ENCODE results near the gene PRR5L.

The PRR5L gene

DNA sequence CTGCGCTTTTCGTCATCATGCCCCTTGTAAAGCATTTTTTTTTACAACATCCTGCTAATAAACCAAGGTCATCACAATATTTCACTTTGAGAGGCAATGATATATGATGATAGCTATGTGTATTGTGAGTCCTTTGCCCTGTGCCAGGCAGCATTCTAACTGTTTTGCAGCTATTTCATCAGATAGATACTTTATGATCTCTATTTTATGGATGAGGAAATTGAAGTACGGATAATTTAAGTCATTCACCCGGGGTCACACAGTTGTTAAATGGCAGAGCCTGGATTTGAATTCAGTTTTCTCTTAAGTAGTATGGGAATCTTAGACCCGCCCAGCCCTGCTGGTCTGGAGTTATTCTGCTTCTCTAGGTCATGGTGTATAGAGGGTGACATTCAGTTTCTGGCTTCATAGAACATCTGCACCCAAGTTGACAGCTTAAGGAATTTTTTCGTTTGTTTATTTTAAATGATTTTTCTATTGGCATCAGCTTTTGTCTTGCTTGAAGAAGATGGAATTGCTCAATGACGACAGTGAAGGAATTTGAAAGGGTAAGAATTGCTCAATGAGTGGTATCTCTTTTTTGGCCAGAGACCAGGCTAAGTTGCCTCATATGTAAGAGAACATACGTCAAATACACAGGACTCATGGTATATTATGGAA lies 926 bp downstream of the PRR5L start:
- DNase-seq, result no peak
- H3K36me3 Mint-ChIP-seq (ENCODE audit: low read depth), result no peaks in the 10 kb centered on the region
- TF ChIP-seq, protein P1, sequence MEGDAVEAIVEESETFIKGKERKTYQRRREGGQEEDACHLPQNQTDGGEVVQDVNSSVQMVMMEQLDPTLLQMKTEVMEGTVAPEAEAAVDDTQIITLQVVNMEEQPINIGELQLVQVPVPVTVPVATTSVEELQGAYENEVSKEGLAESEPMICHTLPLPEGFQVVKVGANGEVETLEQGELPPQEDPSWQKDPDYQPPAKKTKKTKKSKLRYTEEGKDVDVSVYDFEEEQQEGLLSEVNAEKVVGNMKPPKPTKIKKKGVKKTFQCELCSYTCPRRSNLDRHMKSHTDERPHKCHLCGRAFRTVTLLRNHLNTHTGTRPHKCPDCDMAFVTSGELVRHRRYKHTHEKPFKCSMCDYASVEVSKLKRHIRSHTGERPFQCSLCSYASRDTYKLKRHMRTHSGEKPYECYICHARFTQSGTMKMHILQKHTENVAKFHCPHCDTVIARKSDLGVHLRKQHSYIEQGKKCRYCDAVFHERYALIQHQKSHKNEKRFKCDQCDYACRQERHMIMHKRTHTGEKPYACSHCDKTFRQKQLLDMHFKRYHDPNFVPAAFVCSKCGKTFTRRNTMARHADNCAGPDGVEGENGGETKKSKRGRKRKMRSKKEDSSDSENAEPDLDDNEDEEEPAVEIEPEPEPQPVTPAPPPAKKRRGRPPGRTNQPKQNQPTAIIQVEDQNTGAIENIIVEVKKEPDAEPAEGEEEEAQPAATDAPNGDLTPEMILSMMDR (IDR thresholded peaks at IDR 0.05), result no peak

DNA sequence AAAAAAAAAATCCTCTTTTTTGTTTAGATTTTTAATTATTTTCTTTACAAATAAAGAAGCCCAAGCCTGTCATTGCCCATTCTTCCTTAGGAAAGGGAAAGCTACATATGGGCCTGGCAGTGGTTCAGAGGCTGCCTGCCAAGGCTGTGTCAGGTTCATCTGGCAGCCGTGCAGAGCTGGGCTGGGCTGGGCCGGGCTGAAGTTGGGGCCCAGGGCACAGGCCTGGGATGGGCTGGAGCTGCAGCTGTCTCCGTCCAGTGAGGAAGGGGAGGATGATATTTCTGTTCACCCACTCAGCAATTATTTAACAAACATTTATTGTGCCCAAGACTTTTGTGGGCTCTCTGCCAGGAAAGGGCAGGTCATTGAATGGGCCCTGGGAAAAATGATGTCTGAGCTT lies 4.6 kb downstream of the PRR5L start:
- TF ChIP-seq, protein P1 (IDR thresholded peaks at IDR 0.05), result no peak
- Mint-ChIP-seq H3K4me3 (no peak overlapping the region), H3K9me3 (no peaks in the 10 kb centered on the region), H3K27ac (no peak overlapping the region), H3K27me3 (ENCODE audit: low read depth, poor library complexity) (peaks cover 15% of the 10 kb centered on the region), H3K4me1 (no peaks in the 10 kb centered on the region), H3K36me3 (ENCODE audit: low read depth) (no peaks in the 10 kb centered on the region)
- no peak for DNase-seq

More for the DNA sequence above, 926 bp downstream of the PRR5L start:
- Mint-ChIP-seq H3K27ac (no peak overlapping the region), H3K9me3 (no peaks in the 10 kb centered on the region), H3K4me1 (no peaks in the 10 kb centered on the region), H3K4me3 (no peak overlapping the region), H3K27me3 (ENCODE audit: low read depth, poor library complexity) (peaks cover 8% of the 10 kb centered on the region)

DNA sequence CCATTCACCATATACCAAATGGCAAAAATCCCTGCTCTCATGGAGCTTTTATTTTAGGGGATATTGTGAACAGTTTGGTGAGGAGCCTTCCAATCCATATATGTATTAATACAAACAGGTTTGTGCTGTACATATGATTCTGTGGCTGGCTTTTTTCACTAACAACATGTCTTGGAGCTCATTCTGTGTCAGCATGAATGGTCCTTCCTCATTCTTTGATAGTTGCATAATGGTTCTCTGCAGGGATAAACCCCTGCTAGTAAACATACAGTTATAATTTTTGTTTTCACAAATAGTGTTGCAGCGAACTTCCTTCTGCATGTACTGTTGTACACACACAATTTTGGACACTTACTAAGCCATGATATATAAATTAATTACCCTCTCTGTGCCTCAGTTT lies 8.3 kb downstream of the PRR5L start:
- no peak for DNase-seq
- Mint-ChIP-seq H3K27me3 (ENCODE audit: low read depth, poor library complexity) (peaks cover 15% of the 10 kb centered on the region), H3K27ac (no peak overlapping the region), H3K4me1 (no peaks in the 10 kb centered on the region), H3K36me3 (ENCODE audit: low read depth) (no peaks in the 10 kb centered on the region), H3K9me3 (no peaks in the 10 kb centered on the region), H3K4me3 (no peak overlapping the region)
- TF ChIP-seq, protein P1 (IDR thresholded peaks at IDR 0.05), result no peak

DNA sequence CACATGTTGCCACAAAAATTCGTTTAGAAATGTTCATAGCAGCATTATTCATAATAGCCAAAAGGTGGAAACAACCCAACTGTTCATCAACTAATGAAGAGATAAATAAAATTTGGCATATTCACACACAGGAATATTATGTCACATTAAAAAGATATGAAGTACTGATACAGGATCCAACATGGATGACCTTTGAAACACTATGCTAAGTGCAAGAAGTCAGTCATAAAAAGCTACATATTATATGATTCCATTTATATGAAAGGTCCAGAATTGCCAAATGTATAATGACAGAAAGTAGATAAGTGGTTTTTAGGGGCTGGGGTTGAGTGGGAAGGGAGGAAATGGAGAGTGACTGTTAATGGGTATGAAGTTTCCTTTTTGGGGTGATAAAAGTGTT lies 9.0 kb downstream of the PRR5L start:
- Mint-ChIP-seq H3K4me1 (no peaks in the 10 kb centered on the region), H3K9me3 (no peaks in the 10 kb centered on the region), H3K27ac (no peak overlapping the region), H3K27me3 (ENCODE audit: low read depth, poor library complexity) (peaks cover 14% of the 10 kb centered on the region), H3K4me3 (no peak overlapping the region), H3K36me3 (ENCODE audit: low read depth) (no peaks in the 10 kb centered on the region)
- no peak for DNase-seq
- TF ChIP-seq, protein P1 (IDR thresholded peaks at IDR 0.05), result no peak

DNA sequence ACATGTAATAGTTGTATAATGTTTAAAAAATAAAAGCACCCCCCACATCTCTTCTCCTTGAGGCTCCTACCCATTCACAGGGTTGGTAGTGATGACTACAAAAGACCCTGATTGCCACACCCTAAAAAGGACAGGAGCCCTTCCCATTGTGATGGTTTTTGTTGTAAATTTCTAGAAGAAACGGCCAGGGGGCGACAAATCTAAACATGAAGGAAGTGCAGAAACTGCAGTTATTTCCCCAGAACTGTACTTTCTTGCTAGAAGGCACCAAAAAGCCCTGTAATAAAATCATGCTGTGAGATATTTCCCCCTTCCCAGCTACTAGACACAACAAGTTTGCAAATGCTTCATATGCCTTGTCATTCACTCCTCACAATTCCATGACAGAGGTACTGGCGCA lies 10.8 kb downstream of the PRR5L start:
- peak; percentile 41 for DNase-seq
- Mint-ChIP-seq H3K36me3 (ENCODE audit: low read depth) (no peaks in the 10 kb centered on the region), H3K9me3 (no peaks in the 10 kb centered on the region), H3K4me3 (no peak overlapping the region), H3K27ac (no peak overlapping the region), H3K4me1 (no peaks in the 10 kb centered on the region), H3K27me3 (ENCODE audit: low read depth, poor library complexity) (peaks cover 12% of the 10 kb centered on the region)
- TF ChIP-seq, protein P1 (IDR thresholded peaks at IDR 0.05), result peak; percentile 54

DNA sequence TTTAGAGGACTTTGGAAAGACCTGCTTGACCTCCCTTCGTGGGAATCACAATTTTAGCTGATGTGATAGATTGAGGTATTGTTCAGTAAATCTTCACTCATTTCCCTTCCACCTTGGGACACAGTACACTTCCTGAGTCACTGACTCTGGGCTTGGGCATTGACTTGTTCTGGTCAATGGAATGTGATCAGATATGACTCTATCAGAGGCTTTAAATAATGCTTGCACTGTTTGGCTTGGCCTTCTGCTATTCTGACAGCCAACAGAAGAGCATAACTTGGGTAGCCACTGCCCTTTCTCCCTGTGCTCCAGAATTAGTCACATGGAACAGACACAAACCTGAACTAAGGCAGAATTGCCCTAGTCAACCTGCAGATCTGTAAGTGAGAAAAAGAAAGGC lies 12.5 kb downstream of the PRR5L start:
- H3K9me3 Mint-ChIP-seq, result no peaks in the 10 kb centered on the region
- H3K36me3 Mint-ChIP-seq (ENCODE audit: low read depth), result no peaks in the 10 kb centered on the region
- no peak overlapping the region for H3K4me3 Mint-ChIP-seq
- H3K27me3 Mint-ChIP-seq (ENCODE audit: low read depth, poor library complexity), result peaks cover 10% of the 10 kb centered on the region
- TF ChIP-seq, protein P1 (IDR thresholded peaks at IDR 0.05), result no peak
- no peak for DNase-seq
- no peaks in the 10 kb centered on the region for H3K4me1 Mint-ChIP-seq
- H3K27ac Mint-ChIP-seq, result no peak overlapping the region
